Measurements from ENCODE around the gene TMPRSS4. TPM values are rescaled to one million over a fixed set of nuclear protein-coding genes. Genes with fewer than 3 reads are reported as not detected.

Gene TMPRSS4
- total RNA-seq, 1 experiment from 2014 or later, result 1.5 TPM

DNA sequence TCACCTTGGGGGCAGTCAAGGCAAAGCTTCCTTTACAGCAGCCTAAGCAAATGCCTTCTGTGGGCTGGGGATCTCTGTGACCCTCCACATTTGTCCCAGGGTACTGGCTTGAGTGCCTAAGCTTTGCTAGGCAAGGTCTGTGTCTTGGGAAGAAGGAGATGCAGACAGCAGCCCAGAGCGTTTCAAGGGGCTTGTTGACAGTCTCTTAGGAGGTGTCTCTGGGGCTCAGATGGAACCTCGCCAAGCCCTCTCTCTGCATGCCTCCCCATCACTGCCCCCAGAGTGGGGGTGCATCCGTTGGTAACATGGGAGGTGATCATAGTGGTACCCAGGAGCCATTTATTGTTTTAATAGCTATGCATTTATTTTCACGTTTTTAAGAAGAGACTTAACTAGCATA is 29.1 kb upstream of the TMPRSS4 start:
- ChIA-PET POLR2A (no interaction called here), CTCF (interaction anchor here (1.4 to 1.7 kb wide), 2 partner anchors 229 to 240 kb away, joined by 3 to 8 read pairs; no protein-coding TSS in a partner anchor), RAD21 (ENCODE audit: low non-redundant PET in 1 of 2, low total read pairs in 2 of 2, uncharacterized antibody in 2 of 2, unreplicated experiment in 2 of 2) (no interaction called here)
- Histone ChIP-seq H3K36me3 (ENCODE audit: control insufficient read depth in 1 of 2, insufficient read depth in 2 of 2, low read length in 2 of 2) (no peaks in the 10 kb centered on the region), H2AFZ (ENCODE audit: low read depth, low read length, poor library complexity, severe bottlenecking) (no peak overlapping the region), H3K4me1 (ENCODE audit: control insufficient read depth in 1 of 2, insufficient read depth in 2 of 2, low read length in 2 of 2) (no peaks in the 10 kb centered on the region), H3K27ac (ENCODE audit: low read depth, low read length) (no peak overlapping the region), H3K27me3 (ENCODE audit: insufficient read depth, low read length) (peaks cover 15% of the 10 kb centered on the region; the same call in 1 of the 2 replicates), H3K79me2 (ENCODE audit: insufficient read depth, low read length) (no peaks in the 10 kb centered on the region), H3K9ac (ENCODE audit: low read length) (no peak overlapping the region), H3K4me2 (ENCODE audit: low read length) (no peak overlapping the region), H4K20me1 (ENCODE audit: insufficient read depth) (no peaks in the 10 kb centered on the region), H3K9me2 (ENCODE audit: insufficient read depth) (no peaks in the 10 kb centered on the region), H3K9me3 (ENCODE audit: control insufficient read depth in 1 of 2, insufficient read depth in 1 of 2, low read depth in 1 of 2, low read length in 2 of 2) (no peaks in the 10 kb centered on the region), H3K4me3 (replicated peaks in 1 of 2; ENCODE audit: low read depth in 1 of 2, low read length in 2 of 2) (no peak overlapping the region)
- TF ChIP-seq ZNF274 (IDR thresholded peaks at IDR 0.05; ENCODE audit: low read depth, low read length), result no peak
- no peak for TF ChIP-seq EZH2phosphoT487 (IDR thresholded peaks at IDR 0.05; ENCODE audit: borderline replicate concordance)
- no peak for TF ChIP-seq JUND (IDR thresholded peaks at IDR 0.05)
- TF ChIP-seq, protein P1, sequence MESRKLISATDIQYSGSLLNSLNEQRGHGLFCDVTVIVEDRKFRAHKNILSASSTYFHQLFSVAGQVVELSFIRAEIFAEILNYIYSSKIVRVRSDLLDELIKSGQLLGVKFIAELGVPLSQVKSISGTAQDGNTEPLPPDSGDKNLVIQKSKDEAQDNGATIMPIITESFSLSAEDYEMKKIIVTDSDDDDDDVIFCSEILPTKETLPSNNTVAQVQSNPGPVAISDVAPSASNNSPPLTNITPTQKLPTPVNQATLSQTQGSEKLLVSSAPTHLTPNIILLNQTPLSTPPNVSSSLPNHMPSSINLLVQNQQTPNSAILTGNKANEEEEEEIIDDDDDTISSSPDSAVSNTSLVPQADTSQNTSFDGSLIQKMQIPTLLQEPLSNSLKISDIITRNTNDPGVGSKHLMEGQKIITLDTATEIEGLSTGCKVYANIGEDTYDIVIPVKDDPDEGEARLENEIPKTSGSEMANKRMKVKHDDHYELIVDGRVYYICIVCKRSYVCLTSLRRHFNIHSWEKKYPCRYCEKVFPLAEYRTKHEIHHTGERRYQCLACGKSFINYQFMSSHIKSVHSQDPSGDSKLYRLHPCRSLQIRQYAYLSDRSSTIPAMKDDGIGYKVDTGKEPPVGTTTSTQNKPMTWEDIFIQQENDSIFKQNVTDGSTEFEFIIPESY (IDR thresholded peaks at IDR 0.05; ENCODE audit: extremely low read depth, insufficient replicate concordance, low read length), result no peak
- TF ChIP-seq, protein P2, sequence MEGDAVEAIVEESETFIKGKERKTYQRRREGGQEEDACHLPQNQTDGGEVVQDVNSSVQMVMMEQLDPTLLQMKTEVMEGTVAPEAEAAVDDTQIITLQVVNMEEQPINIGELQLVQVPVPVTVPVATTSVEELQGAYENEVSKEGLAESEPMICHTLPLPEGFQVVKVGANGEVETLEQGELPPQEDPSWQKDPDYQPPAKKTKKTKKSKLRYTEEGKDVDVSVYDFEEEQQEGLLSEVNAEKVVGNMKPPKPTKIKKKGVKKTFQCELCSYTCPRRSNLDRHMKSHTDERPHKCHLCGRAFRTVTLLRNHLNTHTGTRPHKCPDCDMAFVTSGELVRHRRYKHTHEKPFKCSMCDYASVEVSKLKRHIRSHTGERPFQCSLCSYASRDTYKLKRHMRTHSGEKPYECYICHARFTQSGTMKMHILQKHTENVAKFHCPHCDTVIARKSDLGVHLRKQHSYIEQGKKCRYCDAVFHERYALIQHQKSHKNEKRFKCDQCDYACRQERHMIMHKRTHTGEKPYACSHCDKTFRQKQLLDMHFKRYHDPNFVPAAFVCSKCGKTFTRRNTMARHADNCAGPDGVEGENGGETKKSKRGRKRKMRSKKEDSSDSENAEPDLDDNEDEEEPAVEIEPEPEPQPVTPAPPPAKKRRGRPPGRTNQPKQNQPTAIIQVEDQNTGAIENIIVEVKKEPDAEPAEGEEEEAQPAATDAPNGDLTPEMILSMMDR (IDR thresholded peaks at IDR 0.05 in 2 of 3, conservative IDR thresholded peaks at IDR 0.05 in 1 of 3; ENCODE audit: borderline replicate concordance in 1 of 3, insufficient read depth in 1 of 3, low read depth in 2 of 3, low read length in 2 of 3), result no peak
- no peak for TF ChIP-seq ELF1 (IDR thresholded peaks at IDR 0.05; ENCODE audit: borderline replicate concordance, low read depth)
- no peak for TF ChIP-seq POLR2AphosphoS5 (IDR thresholded peaks at IDR 0.05; ENCODE audit: low read depth, low read length)
- no peak for TF ChIP-seq SP1 (IDR thresholded peaks at IDR 0.05; ENCODE audit: low read depth)
- no peak for TF ChIP-seq FOSL1 (IDR thresholded peaks at IDR 0.05; ENCODE audit: low read depth)
- TF ChIP-seq, protein P3, sequence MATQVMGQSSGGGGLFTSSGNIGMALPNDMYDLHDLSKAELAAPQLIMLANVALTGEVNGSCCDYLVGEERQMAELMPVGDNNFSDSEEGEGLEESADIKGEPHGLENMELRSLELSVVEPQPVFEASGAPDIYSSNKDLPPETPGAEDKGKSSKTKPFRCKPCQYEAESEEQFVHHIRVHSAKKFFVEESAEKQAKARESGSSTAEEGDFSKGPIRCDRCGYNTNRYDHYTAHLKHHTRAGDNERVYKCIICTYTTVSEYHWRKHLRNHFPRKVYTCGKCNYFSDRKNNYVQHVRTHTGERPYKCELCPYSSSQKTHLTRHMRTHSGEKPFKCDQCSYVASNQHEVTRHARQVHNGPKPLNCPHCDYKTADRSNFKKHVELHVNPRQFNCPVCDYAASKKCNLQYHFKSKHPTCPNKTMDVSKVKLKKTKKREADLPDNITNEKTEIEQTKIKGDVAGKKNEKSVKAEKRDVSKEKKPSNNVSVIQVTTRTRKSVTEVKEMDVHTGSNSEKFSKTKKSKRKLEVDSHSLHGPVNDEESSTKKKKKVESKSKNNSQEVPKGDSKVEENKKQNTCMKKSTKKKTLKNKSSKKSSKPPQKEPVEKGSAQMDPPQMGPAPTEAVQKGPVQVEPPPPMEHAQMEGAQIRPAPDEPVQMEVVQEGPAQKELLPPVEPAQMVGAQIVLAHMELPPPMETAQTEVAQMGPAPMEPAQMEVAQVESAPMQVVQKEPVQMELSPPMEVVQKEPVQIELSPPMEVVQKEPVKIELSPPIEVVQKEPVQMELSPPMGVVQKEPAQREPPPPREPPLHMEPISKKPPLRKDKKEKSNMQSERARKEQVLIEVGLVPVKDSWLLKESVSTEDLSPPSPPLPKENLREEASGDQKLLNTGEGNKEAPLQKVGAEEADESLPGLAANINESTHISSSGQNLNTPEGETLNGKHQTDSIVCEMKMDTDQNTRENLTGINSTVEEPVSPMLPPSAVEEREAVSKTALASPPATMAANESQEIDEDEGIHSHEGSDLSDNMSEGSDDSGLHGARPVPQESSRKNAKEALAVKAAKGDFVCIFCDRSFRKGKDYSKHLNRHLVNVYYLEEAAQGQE (IDR thresholded peaks at IDR 0.05; ENCODE audit: low read depth), result no peak
- TF ChIP-seq CEBPB (IDR thresholded peaks at IDR 0.05; ENCODE audit: low read depth), result no peak
- TF ChIP-seq POLR2A (IDR thresholded peaks at IDR 0.05; ENCODE audit: borderline replicate concordance, extremely low read depth, insufficient read depth, insufficient read length), result no peak
- TF ChIP-seq YY1 (IDR thresholded peaks at IDR 0.05; ENCODE audit: extremely low read depth, insufficient replicate concordance, low read depth, low read length), result no peak
- TF ChIP-seq RAD21 (IDR thresholded peaks at IDR 0.05; ENCODE audit: low read depth), result no peak
- no peak for TF ChIP-seq EGR1 (IDR thresholded peaks at IDR 0.05; ENCODE audit: low read depth)
- TF ChIP-seq, protein P4, sequence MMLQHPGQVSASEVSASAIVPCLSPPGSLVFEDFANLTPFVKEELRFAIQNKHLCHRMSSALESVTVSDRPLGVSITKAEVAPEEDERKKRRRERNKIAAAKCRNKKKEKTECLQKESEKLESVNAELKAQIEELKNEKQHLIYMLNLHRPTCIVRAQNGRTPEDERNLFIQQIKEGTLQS (IDR thresholded peaks at IDR 0.05), result no peak
- TF ChIP-seq ZFX (IDR thresholded peaks at IDR 0.05), result no peak
- TF ChIP-seq, protein P5, sequence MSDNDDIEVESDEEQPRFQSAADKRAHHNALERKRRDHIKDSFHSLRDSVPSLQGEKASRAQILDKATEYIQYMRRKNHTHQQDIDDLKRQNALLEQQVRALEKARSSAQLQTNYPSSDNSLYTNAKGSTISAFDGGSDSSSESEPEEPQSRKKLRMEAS (IDR thresholded peaks at IDR 0.05), result no peak
- no peak for TF ChIP-seq SRF (IDR thresholded peaks at IDR 0.05; ENCODE audit: low read depth)
- TF ChIP-seq EZH2 (IDR thresholded peaks at IDR 0.05), result no peak
- intact Hi-C loops (cut with micrococcal nuclease), result no loop called here
- DNase-seq (ENCODE audit: low read depth, low spot score), result no peak
- ATAC-seq, result no peak
- BruUV-seq (replicated peaks), result no TSS peak

All from HCT116 (cell line).